B cell (primary cell): ENCODE measurements around the gene SIAH3. TPM values are rescaled to one million over a fixed set of nuclear protein-coding genes. Genes with fewer than 3 reads are reported as not detected.

ENCODE experiments used
- ATAC-seq: fragments of 200-7000 bp; cut with Tn5 transposase; one replicate; pipeline ENCODE4 v1.10.0; 2021; ENCODE audit warnings: low read depth, mild to moderate bottlenecking, moderate number of reproducible peaks, moderate library complexity
- CTCF ChIA-PET: fragments of 350-600 bp; sonication (Branson Sonifier 250); formaldehyde crosslinking; loops from one replicate; lab custom pipeline; 2021; ENCODE audit warnings: antibody characterized with exemption, inconsistent platforms; lab: Charles Lee
- POLR2A ChIA-PET: fragments of 350-600 bp; sonication (Branson Sonifier 250); formaldehyde crosslinking; loops from one replicate; lab custom pipeline; 2021; ENCODE audit warnings: antibody characterized with exemption; lab: Charles Lee
- DNase-seq: peaks from one replicate; pipeline ENCODE4 v3.0.0; 2013
- H2AFZ ChIP-seq: 2 replicates; pipeline ENCODE4 v1.6.1; 2012; ENCODE audit warnings: mild to moderate bottlenecking, low read depth, low read length; ENCODE audit not compliant: insufficient read depth, poor library complexity, severe bottlenecking
- H3K27ac ChIP-seq, 2 donors: 1 replicate in 1 of 2; 2 replicates in 1 of 2; pipeline ENCODE4 v1.5.1; 2012 to 2013; ENCODE audit warnings: low read length in 2 of 2, mild to moderate bottlenecking in 2 of 2, moderate library complexity in 1 of 2
- H3K27me3 ChIP-seq, 4 experiments: fragments of 200-600 bp in 1 of 4; sonication (generic) in 1 of 4; replicated peaks in 1 of 4; 1 replicate in 2 of 4; 2 replicates in 2 of 4; pipeline versions ENCODE4 v1.6.1 to v1.7.0; 2013 to 2016; ENCODE audit warnings: low read length in 3 of 4, mild to moderate bottlenecking in 2 of 4, mixed read lengths in 1 of 4, moderate library complexity in 1 of 4; ENCODE audit not compliant: insufficient read depth in 4 of 4, control insufficient read depth in 3 of 4; ENCODE audit errors: control extremely low read depth in 1 of 4
- H3K36me3 ChIP-seq, 2 experiments: replicated peaks in 1 of 2; 1 replicate in 1 of 2; 2 replicates in 1 of 2; pipeline versions ENCODE4 v1.6.1 to v1.7.1; 2013; ENCODE audit warnings: low read length in 1 of 2; ENCODE audit not compliant: insufficient read depth in 2 of 2, control insufficient read depth in 1 of 2; ENCODE audit errors: control extremely low read depth in 1 of 2, extremely low read depth in 1 of 2
- H3K4me1 ChIP-seq, 2 donors: fragments of 200-600 bp in 1 of 2; sonication (generic) in 1 of 2; 1 replicate in 1 of 2; 2 replicates in 1 of 2; pipeline versions ENCODE4 v1.5.1 to v1.6.1; 2013 to 2017; ENCODE audit warnings: low read length in 2 of 2; ENCODE audit not compliant: control insufficient read depth in 2 of 2, insufficient read depth in 2 of 2
- H3K4me2 ChIP-seq: replicated peaks from 2 replicates; pipeline ENCODE3; 2012; ENCODE audit warnings: mild to moderate bottlenecking, low read depth, low read length; ENCODE audit not compliant: poor library complexity, severe bottlenecking
- H3K4me3 ChIP-seq, 5 experiments: fragments of 200-600 bp in 1 of 5; sonication (generic) in 1 of 5; 1 replicate in 3 of 5; 2 replicates in 2 of 5; pipeline versions ENCODE4 v1.5.1 to v1.7.0; 2011 to 2016; ENCODE audit warnings: low read length in 4 of 5, mild to moderate bottlenecking in 4 of 5, low read depth in 2 of 5, control low read depth in 1 of 5, moderate library complexity in 1 of 5; ENCODE audit not compliant: insufficient read depth in 1 of 5; ENCODE audit errors: control extremely low read depth in 1 of 5, extremely low read depth in 1 of 5
- H3K79me2 ChIP-seq: fragments of 200-600 bp; sonication (generic); one replicate; pipeline ENCODE4 v1.6.0; 2016; ENCODE audit warnings: low read length; ENCODE audit not compliant: control insufficient read depth, insufficient read depth
- H3K9ac ChIP-seq: fragments of 200-600 bp; sonication (generic); 2 replicates; pipeline ENCODE4 v1.6.1; 2017; ENCODE audit warnings: mild to moderate bottlenecking, low read length, moderate library complexity
- H3K9me3 ChIP-seq, 3 donors: one replicate each; pipeline versions ENCODE4 v1.6.1 to v1.7.1; 2013; ENCODE audit warnings: low read length in 2 of 3; ENCODE audit not compliant: control insufficient read depth in 2 of 3, insufficient read depth in 1 of 3; ENCODE audit errors: control extremely low read depth in 1 of 3
- H4K20me1 ChIP-seq: 2 replicates; pipeline ENCODE4 v1.6.0; 2012; ENCODE audit warnings: mild to moderate bottlenecking, low read length; ENCODE audit not compliant: insufficient read depth, control insufficient read depth, poor library complexity, severe bottlenecking
- H3K27ac Mint-ChIP-seq: one replicate; pipeline ENCODE4 v1.8.0; 2021; ENCODE audit warnings: mixed read lengths
- H3K27me3 Mint-ChIP-seq: one replicate; pipeline ENCODE4 v1.8.0; 2021; ENCODE audit warnings: mixed read lengths
- H3K4me1 Mint-ChIP-seq: one replicate; pipeline ENCODE4 v1.8.0; 2021; ENCODE audit warnings: mixed read lengths
- H3K4me3 Mint-ChIP-seq: one replicate; pipeline ENCODE4 v1.8.0; 2021; ENCODE audit warnings: mixed read lengths
- H3K9me3 Mint-ChIP-seq: one replicate; pipeline ENCODE4 v1.8.0; 2022; ENCODE audit warnings: mixed read lengths; ENCODE audit not compliant: insufficient read depth
- EZH2 ChIP-seq: IDR thresholded peaks from 2 replicates; pipeline ENCODE4 v1.6.1; 2012; ENCODE audit warnings: borderline replicate concordance, low read depth, mild to moderate bottlenecking, moderate library complexity, low read length; ENCODE audit not compliant: insufficient read depth, poor library complexity, severe bottlenecking
- WGBS: methylation state at CpG from one replicate; pipeline ENCODE4 v1.1.5; 2013; ENCODE audit warnings: missing lambda C conversion rate; ENCODE audit not compliant: insufficient coverage; 5-methylcytosine and 5-hydroxymethylcytosine counted together
- intact Hi-C: fragments of 100-400 bp; cut with micrococcal nuclease; formaldehyde crosslinking; loops from one replicate; pipeline ENCODE4 v1.10.0; 2022
- polyA plus RNA-seq: library from polyadenylated mRNA; depleted of rRNA; stranded (reverse); fragments of >200 nt; gene quantifications from 2 replicates; pipeline ENCODE4 v1.2.3, GENCODE V29; 2012
- total RNA-seq, 2 donors: library from RNA; stranded (reverse); fragments of 120-200 nt in 1 of 2; gene quantifications; 1 replicate in 1 of 2; 2 replicates in 1 of 2; pipeline versions ENCODE4 v1.2.3 to v1.2.4, GENCODE V29; 2013 to 2022
- TF ChIP-seq, protein P1 (sequence below): fragments of 200-600 bp; IDR thresholded peaks from one replicate; pipeline ENCODE4 v1.8.0; 2022; ENCODE audit warnings: antibody characterized with exemption, mild to moderate bottlenecking

SIAH3 gene
- total and polyA plus RNA-seq, 2 donors (not counting 1 experiment from before 2014, with no cell fraction given), result not detected

DNA sequence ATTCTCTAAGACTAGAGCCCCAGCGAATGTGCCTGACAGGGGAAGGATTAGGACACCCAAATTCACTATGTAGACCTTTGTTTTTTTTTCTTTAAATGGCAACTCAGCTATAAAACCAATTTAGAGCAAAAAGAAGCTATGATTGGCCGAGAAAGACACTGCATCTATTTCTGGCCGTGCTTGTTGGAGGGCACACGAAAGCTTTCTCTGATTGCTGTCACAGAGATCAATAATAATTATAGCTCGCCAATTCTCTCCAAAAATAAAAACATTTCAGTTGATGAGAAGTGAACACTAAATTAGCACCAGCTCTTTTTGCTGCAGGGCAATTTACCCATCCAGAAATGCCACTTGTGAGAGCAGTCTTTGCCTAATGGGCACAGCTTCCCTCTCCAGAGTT is 118.2 kb downstream of the SIAH3 start:
- TF ChIP-seq, protein P1, sequence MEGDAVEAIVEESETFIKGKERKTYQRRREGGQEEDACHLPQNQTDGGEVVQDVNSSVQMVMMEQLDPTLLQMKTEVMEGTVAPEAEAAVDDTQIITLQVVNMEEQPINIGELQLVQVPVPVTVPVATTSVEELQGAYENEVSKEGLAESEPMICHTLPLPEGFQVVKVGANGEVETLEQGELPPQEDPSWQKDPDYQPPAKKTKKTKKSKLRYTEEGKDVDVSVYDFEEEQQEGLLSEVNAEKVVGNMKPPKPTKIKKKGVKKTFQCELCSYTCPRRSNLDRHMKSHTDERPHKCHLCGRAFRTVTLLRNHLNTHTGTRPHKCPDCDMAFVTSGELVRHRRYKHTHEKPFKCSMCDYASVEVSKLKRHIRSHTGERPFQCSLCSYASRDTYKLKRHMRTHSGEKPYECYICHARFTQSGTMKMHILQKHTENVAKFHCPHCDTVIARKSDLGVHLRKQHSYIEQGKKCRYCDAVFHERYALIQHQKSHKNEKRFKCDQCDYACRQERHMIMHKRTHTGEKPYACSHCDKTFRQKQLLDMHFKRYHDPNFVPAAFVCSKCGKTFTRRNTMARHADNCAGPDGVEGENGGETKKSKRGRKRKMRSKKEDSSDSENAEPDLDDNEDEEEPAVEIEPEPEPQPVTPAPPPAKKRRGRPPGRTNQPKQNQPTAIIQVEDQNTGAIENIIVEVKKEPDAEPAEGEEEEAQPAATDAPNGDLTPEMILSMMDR, result no peak
- no peak for TF ChIP-seq EZH2
- Histone ChIP-seq H3K4me3 (no peak overlapping the region), H3K79me2 (no peaks in the 10 kb centered on the region), H3K36me3 (no peaks in the 10 kb centered on the region), H3K27ac (no peak overlapping the region), H3K9me3 (no peaks in the 10 kb centered on the region), H3K9ac (no peak overlapping the region), H2AFZ (no peak overlapping the region), H3K4me2 (no peak overlapping the region), H4K20me1 (no peaks in the 10 kb centered on the region), H3K27me3 (peaks cover 0 to 7% (median 2%) of the 10 kb centered on the region in 4 experiments), H3K4me1 (no peaks in the 10 kb centered on the region)
- intact Hi-C loops, result no loop called here
- H3K27ac Mint-ChIP-seq, result no peak overlapping the region
- DNase-seq, result no peak
- ChIA-PET CTCF (no interaction called here), POLR2A (no interaction called here)
- no peak overlapping the region for H3K4me3 Mint-ChIP-seq
- WGBS, result 88% methylated on average over 4 of the region's 5 CpGs
- H3K9me3 Mint-ChIP-seq, result no peaks in the 10 kb centered on the region
- peaks cover 7% of the 10 kb centered on the region for H3K27me3 Mint-ChIP-seq
- ATAC-seq, result no peak
- no peaks in the 10 kb centered on the region for H3K4me1 Mint-ChIP-seq

DNA sequence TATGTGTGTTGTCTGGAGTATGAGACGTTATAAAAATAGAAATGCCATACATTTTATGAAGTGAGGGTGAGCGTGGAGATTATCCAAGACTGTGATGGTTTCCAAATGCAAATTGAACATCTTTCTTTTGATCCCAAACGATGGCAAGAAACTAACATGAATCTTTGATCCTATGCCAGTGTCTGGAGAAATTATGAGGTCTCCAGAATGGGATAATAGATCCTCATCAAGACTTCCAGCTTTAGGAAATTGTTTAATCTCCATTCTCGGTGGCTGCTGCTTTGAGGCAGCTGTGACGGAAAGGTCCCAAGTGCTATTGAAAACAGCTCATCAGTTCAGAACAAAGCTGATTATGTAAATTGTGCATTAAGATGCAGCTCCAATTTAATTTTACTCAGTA is 118.6 kb downstream of the SIAH3 start:
- POLR2A ChIA-PET, result no interaction called here
- H3K4me3 ChIP-seq, result no peak overlapping the region
- H3K4me2 ChIP-seq, result no peak overlapping the region
- H3K27me3 ChIP-seq, result peaks cover 0 to 7% (median 2%) of the 10 kb centered on the region in 4 experiments
- intact Hi-C loops, result no loop called here
- TF ChIP-seq, protein P1, result no peak
- TF ChIP-seq EZH2, result no peak
- no CpG with 5 or more reads among the region's 5 CpGs for WGBS
- DNase-seq, result no peak
- Mint-ChIP-seq H3K27ac (no peak overlapping the region), H3K27me3 (peaks cover 9% of the 10 kb centered on the region), H3K9me3 (no peaks in the 10 kb centered on the region), H3K4me1 (no peaks in the 10 kb centered on the region), H3K4me3 (no peak overlapping the region)
- H3K79me2 ChIP-seq, result no peaks in the 10 kb centered on the region
- no peaks in the 10 kb centered on the region for H3K4me1 ChIP-seq
- H3K27ac ChIP-seq, result no peak overlapping the region
- H3K9me3 ChIP-seq, result no peaks in the 10 kb centered on the region
- H2AFZ ChIP-seq, result no peak overlapping the region
- H4K20me1 ChIP-seq, result no peaks in the 10 kb centered on the region
- H3K36me3 ChIP-seq, result no peaks in the 10 kb centered on the region
- CTCF ChIA-PET, result no interaction called here
- no peak overlapping the region for H3K9ac ChIP-seq
- no peak for ATAC-seq
